HepG2 (cell line): Measurements from ENCODE around the gene GNA15. TPM values are rescaled to one million over a fixed set of nuclear protein-coding genes. Genes with fewer than 3 reads are reported as not detected.

Experiments
- ATAD3A ChIP-seq: sonication (generic); formaldehyde crosslinking; IDR thresholded peaks from 2 replicates; pipeline ENCODE4 v1.4.0; 2020; ENCODE audit warnings: missing genetic modification reagents
- BRD4 ChIP-seq: sonication (generic); formaldehyde crosslinking; IDR thresholded peaks from 2 replicates; pipeline ENCODE4 v1.4.0; 2020; ENCODE audit warnings: missing genetic modification reagents
- FUBP1 ChIP-seq: sonication (generic); formaldehyde crosslinking; IDR thresholded peaks from 2 replicates; pipeline ENCODE4 v1.5.1; 2020; ENCODE audit warnings: missing genetic modification reagents, mild to moderate bottlenecking, borderline replicate concordance
- GATA4 ChIP-seq: sonication (generic); IDR thresholded peaks from 2 replicates; pipeline ENCODE4 v1.6.1; 2016; ENCODE audit warnings: antibody characterized with exemption, low read depth, borderline replicate concordance
- MIER3 ChIP-seq: IDR thresholded peaks from 2 replicates; pipeline ENCODE4 v1.6.1; 2016; ENCODE audit warnings: missing compliant biosample characterization, borderline replicate concordance
- RELA ChIP-seq: sonication (generic); formaldehyde crosslinking; IDR thresholded peaks from 2 replicates; pipeline ENCODE4 v1.4.0; 2020; ENCODE audit warnings: missing genetic modification reagents
- SMC3 ChIP-seq: IDR thresholded peaks from 2 replicates; pipeline ENCODE4 v1.6.1; 2011; ENCODE audit warnings: low read length, improper control_type of control experiment
- TFE3 ChIP-seq: IDR thresholded peaks from 2 replicates; pipeline ENCODE4 v1.6.1; 2016
- U2AF2 ChIP-seq: fragments of 200-400 bp; formaldehyde crosslinking; IDR thresholded peaks from 2 replicates; pipeline ENCODE4 v1.6.1; 2017; ENCODE audit warnings: low read depth, mild to moderate bottlenecking, low read length
- USF2 ChIP-seq, 2 experiments: sonication (generic) in 1 of 2; formaldehyde crosslinking in 1 of 2; IDR thresholded peaks; 2 replicates each; pipeline versions ENCODE4 v1.5.1 to v1.6.1; 2011 to 2020; ENCODE audit warnings: borderline replicate concordance in 1 of 2, low read depth in 1 of 2, low read length in 1 of 2, mild to moderate bottlenecking in 1 of 2, missing genetic modification reagents in 1 of 2, moderate library complexity in 1 of 2
- WIZ ChIP-seq: sonication (generic); formaldehyde crosslinking; IDR thresholded peaks from 2 replicates; pipeline ENCODE4 v1.5.1; 2020; ENCODE audit warnings: mild to moderate bottlenecking, missing genetic modification reagents
- ZBTB10 ChIP-seq: sonication (generic); formaldehyde crosslinking; IDR thresholded peaks from 2 replicates; pipeline ENCODE4 v1.4.0; 2020; ENCODE audit warnings: missing genetic modification reagents, borderline replicate concordance
- ZNF496 ChIP-seq: sonication (generic); formaldehyde crosslinking; IDR thresholded peaks from 2 replicates; pipeline ENCODE4 v1.8.1; 2023; ENCODE audit warnings: mild to moderate bottlenecking, moderate library complexity, missing genetic modification reagents; ENCODE audit not compliant: insufficient replicate concordance
- ZNF558 ChIP-seq: sonication (generic); formaldehyde crosslinking; IDR thresholded peaks from 2 replicates; pipeline ENCODE4 v1.9.0; 2022; ENCODE audit warnings: mild to moderate bottlenecking, missing genetic modification reagents, borderline replicate concordance
- ZNF737 ChIP-seq: sonication (generic); formaldehyde crosslinking; IDR thresholded peaks from 2 replicates; pipeline ENCODE4 v1.5.0; 2020; ENCODE audit warnings: missing genetic modification reagents, mild to moderate bottlenecking, borderline replicate concordance
- polyA plus RNA-seq, 8 experiments: library from polyadenylated mRNA; depleted of rRNA in 3 of 8; stranded (reverse) in 7 of 8; unstranded in 1 of 8; fragments of >200 nt; fragmentation: Illumina TruSeq in 4 of 8; extraction: Trizol in 4 of 8; gene quantifications; 2 replicates each; pipeline versions ENCODE4 v1.2.1 to v1.2.3, GENCODE V29; 2011 to 2016; ENCODE audit warnings: low read depth in 4 of 8, missing spikeins in 1 of 8, mixed read lengths in 1 of 8; ENCODE audit not compliant: insufficient read depth in 1 of 8
- total RNA-seq, 5 experiments: library from RNA; depleted of rRNA; stranded (reverse); fragments of >200 nt; fragmentation: Illumina TruSeq; extraction: Trizol; gene quantifications; 2 replicates each; pipeline ENCODE4 v1.2.3, GENCODE V29; 2016; ENCODE audit warnings: low read depth in 1 of 5

Gene GNA15
- total and polyA plus RNA-seq, 2 of the 13 experiments (the other 11 are each of a cell fraction or from before 2014, with no cell fraction given): not detected

- no peak for TF ChIP-seq FUBP1
- TF ChIP-seq GATA4: no peak
- TF ChIP-seq ZNF737 (CRISPR knock-in tag): no peak
- TF ChIP-seq MIER3: no peak
- TF ChIP-seq WIZ (CRISPR knock-in tag): no peak
- no peak for TF ChIP-seq ATAD3A (CRISPR knock-in tag)
- TF ChIP-seq ZNF496: no peak
- no peak for TF ChIP-seq U2AF2
- TF ChIP-seq BRD4 (CRISPR knock-in tag): no peak
- no peak for TF ChIP-seq ZNF558 (CRISPR knock-in tag)
- no peak for TF ChIP-seq ZBTB10 (CRISPR knock-in tag)
- no peak for TF ChIP-seq TFE3 (CRISPR knock-in tag)
- no peak for TF ChIP-seq USF2 (IDR thresholded peaks at IDR 0.05; ENCODE audit: low read depth, low read length)
- TF ChIP-seq USF2 (CRISPR knock-in tag; IDR thresholded peaks at IDR 0.05; ENCODE audit: borderline replicate concordance): no peak
- TF ChIP-seq RELA (CRISPR knock-in tag): no peak
- TF ChIP-seq SMC3: no peak
These were observed 38.9 kb upstream of the GNA15 start (continued) for GRCh38 chr19:3096902-3097326.
